ENCODE measurements around the gene SCGB1C1.

DNA sequence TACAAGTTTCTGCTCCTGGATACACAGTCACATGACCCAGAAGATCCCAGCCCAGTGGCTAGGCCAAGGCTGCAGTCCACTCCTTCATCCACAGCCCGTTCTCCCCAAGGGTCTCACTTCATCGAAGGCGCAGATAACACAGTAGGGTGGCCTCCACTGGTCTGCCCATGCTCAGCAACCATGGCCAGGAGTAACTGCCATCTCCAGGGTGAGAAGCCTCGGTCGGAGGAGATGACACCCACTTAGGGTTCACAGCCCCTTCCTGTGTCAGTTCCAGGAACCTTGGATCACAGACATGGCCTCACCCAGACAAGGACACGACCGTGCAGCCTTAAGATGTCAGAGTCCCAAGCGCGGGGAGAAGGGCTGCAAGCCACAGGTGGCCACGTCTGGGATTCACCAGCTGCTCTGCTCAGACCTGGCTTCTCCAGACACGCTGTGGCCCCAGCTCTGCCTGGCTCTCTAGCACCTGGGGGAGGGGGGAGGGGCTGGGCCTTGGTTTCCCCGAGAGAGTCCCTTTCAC lies 11.8 kb downstream of the SCGB1C1 start:
- TF ChIP-seq GATA2 (IDR thresholded peaks at IDR 0.05; ENCODE audit: low read depth, low read length) (no peak), GATA3 (IDR thresholded peaks at IDR 0.05; ENCODE audit: low read depth, low read length) (no peak)

All from SH-SY5Y (cell line).